Suprapubic skin (tissue), 4 donors: ENCODE measurements around the gene F2RL3.

Experiments used
- POLR2A ChIP-seq, 2 donors: fragments of 450-650 bp; IDR thresholded peaks; one replicate each; pipeline ENCODE4 v1.6.1; 2017; ENCODE audit warnings: antibody characterized with exemption in 2 of 2, mild to moderate bottlenecking in 2 of 2, moderate library complexity in 2 of 2
- POLR2AphosphoS5 ChIP-seq, 3 donors: sonication (generic); formaldehyde crosslinking; IDR thresholded peaks; one replicate each; pipeline ENCODE4 v1.6.1; 2017; ENCODE audit warnings: antibody characterized with exemption in 3 of 3
- TF ChIP-seq, protein P1 (sequence below), 2 donors: fragments of 200-600 bp in 1 of 2; fragments of 450-650 bp in 1 of 2; sonication (generic) in 1 of 2; IDR thresholded peaks; one replicate each; pipeline ENCODE4 v1.5.1; 2016 to 2019; ENCODE audit warnings: antibody characterized with exemption in 2 of 2, mild to moderate bottlenecking in 1 of 2, moderate library complexity in 1 of 2

DNA sequence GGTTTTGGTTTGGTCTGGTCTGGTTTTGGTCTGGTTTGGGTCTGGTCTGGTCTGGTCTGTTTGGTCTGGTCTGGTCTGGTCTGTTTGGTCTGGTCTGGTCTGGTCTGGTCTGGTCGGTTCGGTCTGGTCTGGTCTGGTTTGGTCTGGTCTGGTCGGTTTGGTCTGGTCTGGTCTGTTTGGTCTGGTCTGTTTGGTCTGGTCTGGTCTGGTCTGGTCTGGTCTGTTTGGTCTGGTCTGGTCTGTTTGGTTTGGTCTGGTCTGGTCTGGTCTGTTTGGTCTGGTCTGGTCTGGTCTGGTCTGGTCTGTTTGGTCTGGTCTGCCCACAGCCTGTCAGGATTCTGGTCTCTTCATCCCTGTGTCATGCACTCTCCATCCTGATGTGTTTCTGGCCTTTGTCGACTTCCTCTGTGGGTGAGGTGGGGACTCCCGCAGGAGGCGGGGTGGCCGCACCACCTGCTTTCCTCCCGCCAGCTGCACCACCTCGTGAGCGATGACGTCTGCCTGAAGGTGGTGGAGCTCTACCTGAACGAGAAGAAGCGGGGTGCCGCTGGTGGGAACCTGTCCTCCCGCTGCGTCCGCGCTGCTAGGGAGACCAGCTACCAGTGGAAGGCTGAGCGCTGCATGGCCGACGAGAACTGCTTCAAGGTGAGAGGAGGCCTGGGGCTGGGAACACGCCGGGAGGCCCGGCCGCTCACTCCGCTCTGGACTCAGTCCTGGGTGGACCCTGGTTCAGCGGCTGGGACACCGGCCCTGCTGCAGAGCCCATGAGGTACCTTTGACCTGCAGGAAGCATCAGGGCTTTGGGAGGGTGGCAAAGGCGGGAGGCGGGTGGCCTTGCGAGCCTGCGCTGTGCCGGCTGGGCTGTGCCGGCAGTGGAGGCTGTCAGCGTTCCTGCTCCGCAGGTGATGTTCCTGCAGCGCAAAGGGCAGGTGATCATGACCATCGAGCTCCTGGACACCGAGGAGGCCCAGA, 12.9 kb upstream of the F2RL3 start:
- TF ChIP-seq POLR2A (IDR thresholded peaks at IDR 0.05) (no peak), POLR2AphosphoS5 (IDR thresholded peaks at IDR 0.05) (no peak)
- TF ChIP-seq, protein P1, sequence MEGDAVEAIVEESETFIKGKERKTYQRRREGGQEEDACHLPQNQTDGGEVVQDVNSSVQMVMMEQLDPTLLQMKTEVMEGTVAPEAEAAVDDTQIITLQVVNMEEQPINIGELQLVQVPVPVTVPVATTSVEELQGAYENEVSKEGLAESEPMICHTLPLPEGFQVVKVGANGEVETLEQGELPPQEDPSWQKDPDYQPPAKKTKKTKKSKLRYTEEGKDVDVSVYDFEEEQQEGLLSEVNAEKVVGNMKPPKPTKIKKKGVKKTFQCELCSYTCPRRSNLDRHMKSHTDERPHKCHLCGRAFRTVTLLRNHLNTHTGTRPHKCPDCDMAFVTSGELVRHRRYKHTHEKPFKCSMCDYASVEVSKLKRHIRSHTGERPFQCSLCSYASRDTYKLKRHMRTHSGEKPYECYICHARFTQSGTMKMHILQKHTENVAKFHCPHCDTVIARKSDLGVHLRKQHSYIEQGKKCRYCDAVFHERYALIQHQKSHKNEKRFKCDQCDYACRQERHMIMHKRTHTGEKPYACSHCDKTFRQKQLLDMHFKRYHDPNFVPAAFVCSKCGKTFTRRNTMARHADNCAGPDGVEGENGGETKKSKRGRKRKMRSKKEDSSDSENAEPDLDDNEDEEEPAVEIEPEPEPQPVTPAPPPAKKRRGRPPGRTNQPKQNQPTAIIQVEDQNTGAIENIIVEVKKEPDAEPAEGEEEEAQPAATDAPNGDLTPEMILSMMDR (IDR thresholded peaks at IDR 0.05), result no peak
